ENCODE results near the gene FAM204A. TPM values are rescaled to one million over a fixed set of nuclear protein-coding genes. Genes with fewer than 3 reads are reported as not detected.

FAM204A gene
- total and polyA plus RNA-seq, 8 donors: 39.7 to 86.6 (median 72.9) TPM

DNA sequence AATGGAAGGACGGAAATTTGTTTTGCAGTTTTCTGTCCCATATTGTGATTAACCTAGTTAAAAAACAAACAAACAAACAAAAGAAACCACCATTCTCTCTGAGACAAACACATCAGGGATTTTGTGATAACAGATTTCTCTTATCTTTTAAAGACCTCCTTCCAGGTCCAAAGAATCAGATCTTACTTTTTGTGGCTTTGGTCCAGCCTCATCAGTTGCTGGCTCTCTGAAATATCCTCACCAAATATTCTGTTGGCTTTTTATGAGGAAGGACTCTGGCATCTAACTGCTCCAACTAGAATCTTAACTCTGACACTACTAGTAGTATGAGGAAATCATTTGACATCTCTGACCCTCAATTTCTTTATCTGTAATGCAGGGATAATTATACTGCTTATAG lies 4.8 kb downstream of the FAM204A start:
- Histone ChIP-seq H3K4me1 (peaks cover 8 to 37% of the 10 kb centered on the region in 2 donors), H3K9me3 (no peaks in the 10 kb centered on the region), H3K36me3 (peaks cover 3 to 30% of the 10 kb centered on the region in 2 donors), H3K27ac (no peak overlapping the region), H3K4me3 (no peak overlapping the region), H3K27me3 (no peaks in the 10 kb centered on the region)
- no peak for ATAC-seq
- intact Hi-C loops (cut with DNase I): no loop called here
- DNase-seq: no peak
- TF ChIP-seq, protein P1, sequence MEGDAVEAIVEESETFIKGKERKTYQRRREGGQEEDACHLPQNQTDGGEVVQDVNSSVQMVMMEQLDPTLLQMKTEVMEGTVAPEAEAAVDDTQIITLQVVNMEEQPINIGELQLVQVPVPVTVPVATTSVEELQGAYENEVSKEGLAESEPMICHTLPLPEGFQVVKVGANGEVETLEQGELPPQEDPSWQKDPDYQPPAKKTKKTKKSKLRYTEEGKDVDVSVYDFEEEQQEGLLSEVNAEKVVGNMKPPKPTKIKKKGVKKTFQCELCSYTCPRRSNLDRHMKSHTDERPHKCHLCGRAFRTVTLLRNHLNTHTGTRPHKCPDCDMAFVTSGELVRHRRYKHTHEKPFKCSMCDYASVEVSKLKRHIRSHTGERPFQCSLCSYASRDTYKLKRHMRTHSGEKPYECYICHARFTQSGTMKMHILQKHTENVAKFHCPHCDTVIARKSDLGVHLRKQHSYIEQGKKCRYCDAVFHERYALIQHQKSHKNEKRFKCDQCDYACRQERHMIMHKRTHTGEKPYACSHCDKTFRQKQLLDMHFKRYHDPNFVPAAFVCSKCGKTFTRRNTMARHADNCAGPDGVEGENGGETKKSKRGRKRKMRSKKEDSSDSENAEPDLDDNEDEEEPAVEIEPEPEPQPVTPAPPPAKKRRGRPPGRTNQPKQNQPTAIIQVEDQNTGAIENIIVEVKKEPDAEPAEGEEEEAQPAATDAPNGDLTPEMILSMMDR (IDR thresholded peaks at IDR 0.05): no peak

DNA sequence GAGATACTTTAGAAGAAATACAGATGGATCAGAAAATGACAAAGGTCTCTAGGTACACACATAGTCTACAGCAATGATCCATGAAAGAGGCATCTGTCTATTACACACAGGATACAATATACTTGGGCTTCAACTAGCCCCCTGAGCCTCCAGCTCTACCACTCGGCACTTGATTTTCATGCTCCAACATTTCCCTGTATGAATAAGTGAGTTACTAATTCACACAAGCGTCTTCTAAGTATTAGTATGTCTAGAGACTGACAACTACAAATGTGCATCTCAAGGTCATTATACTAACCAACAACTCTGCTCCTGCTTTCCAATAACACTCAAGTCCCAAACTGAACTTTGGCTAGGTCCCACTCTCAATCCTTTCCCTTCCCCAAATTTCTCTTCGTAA lies 8.3 kb downstream of the FAM204A start:
- H3K4me1 ChIP-seq: peaks cover 0 to 16% of the 10 kb centered on the region in 2 donors
- H3K9me3 ChIP-seq: no peaks in the 10 kb centered on the region
- DNase-seq: no peak
- H3K4me3 ChIP-seq: no peak overlapping the region
- no peaks in the 10 kb centered on the region for H3K27me3 ChIP-seq
- TF ChIP-seq, protein P1 (IDR thresholded peaks at IDR 0.05): no peak
- no peak for ATAC-seq
- H3K36me3 ChIP-seq: peaks cover 3 to 65% of the 10 kb centered on the region in 2 donors
- no peak overlapping the region for H3K27ac ChIP-seq
- intact Hi-C loops (cut with DNase I): no loop called here

DNA sequence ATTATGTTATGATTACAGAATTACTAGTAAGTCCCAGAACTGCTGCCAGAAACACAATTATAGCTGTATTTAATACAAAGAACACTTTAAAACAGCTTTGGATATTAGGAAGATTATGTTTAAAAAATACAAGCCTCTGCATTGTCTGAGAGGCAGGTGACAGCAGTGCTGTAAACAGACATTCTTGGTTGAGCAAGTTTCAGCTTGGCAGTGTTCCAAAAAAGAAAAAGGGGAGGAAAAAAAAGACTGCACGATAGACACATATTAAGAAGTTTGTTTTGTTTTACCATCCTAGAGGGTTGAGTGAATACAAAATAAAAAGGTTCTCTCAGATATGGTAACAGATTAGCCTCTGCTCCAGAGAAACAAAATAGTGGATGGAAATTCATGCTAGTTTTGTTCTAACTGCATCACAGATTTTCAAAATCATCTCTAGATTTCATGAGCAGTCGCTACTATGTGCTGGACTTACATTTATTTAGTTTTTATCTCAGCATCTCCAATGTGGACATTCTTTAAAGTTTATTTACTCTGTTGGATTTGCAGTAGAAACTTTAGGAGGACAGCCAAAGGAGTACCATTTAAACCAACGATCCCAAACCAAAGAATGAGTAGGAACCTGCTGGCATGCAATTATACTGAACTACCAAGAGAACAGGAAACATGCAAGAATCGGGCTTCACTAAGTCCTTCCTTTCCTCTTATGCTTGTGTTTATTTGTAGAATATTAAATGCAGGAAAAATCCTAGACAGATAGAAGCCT lies 9.0 kb downstream of the FAM204A start:
- peaks cover 3 to 72% of the 10 kb centered on the region in 2 donors for H3K36me3 ChIP-seq
- ATAC-seq: no peak
- no peaks in the 10 kb centered on the region for H3K9me3 ChIP-seq
- H3K27me3 ChIP-seq: no peaks in the 10 kb centered on the region
- H3K27ac ChIP-seq: no peak overlapping the region
- no peak for DNase-seq
- H3K4me3 ChIP-seq: no peak overlapping the region
- peaks cover 0 to 16% of the 10 kb centered on the region in 2 donors for H3K4me1 ChIP-seq
- intact Hi-C loops (cut with DNase I): no loop called here
- TF ChIP-seq, protein P1 (IDR thresholded peaks at IDR 0.05): no peak

DNA sequence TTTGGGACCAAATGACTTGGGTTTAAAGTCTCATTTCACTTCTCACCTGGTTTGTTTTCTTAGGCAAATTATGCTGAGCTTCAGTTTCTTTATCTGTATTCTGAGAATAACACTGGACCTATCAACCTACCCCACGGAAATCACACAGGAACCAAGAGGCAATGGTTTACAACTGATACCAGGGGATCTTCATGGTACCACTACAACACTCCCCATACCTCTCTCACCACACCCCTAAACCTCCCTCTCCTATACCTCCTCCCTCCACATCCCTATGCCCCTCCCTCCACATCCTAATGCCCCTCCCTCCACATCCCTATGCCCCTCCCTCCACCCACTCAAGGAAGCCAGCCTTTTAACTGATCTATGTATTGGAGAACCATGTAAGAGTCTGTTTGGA lies 9.9 kb downstream of the FAM204A start:
- intact Hi-C loops (cut with DNase I): no loop called here
- TF ChIP-seq, protein P1 (IDR thresholded peaks at IDR 0.05): no peak
- DNase-seq: no peak
- Histone ChIP-seq H3K27ac (no peak overlapping the region), H3K9me3 (no peaks in the 10 kb centered on the region), H3K4me3 (no peak overlapping the region), H3K4me1 (peaks cover 0 to 16% of the 10 kb centered on the region in 2 donors), H3K27me3 (no peaks in the 10 kb centered on the region), H3K36me3 (peaks cover 3 to 81% of the 10 kb centered on the region in 2 donors)
- no peak for ATAC-seq

DNA sequence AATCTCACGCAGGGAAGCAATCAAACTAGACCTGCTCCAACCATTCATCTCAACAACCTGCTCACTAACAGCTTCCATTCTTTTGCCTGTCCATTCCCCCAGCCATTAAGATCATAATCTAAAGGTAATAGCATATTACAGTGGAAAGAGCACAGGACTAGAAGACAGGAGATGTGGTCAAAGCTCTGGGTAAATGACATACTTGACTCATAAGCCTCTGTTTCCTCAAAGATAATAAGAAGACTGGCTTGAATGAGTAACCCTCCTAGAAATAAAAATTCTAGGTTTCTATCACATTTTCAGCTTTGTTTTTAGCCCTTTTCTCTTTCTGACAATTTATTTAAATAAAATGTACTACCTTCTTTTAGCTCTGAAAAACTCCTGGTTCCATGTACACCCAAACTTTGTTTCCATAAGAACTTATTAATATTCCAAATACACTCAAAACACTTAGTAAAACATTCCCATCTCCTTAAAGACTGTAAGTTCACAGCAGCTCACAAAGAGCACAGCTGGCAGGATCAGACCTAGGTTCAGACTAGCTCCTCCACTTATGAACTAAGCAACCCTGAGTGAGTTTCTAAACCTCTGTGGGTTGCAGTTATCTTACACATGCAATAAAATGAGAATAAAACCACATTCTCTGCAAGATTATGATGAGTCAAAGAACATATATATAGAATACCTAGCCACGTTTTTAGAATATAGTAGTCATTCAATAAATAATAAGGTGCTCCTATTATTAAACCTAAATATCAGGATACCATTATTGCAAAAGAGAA lies 11.6 kb downstream of the FAM204A start:
- H3K27ac ChIP-seq: no peak overlapping the region
- DNase-seq (no peak), ATAC-seq (no peak)
- H3K36me3 ChIP-seq: peaks cover 3 to 90% of the 10 kb centered on the region in 2 donors
- TF ChIP-seq, protein P1 (IDR thresholded peaks at IDR 0.05): no peak
- intact Hi-C loops (cut with DNase I): no loop called here
- H3K4me3 ChIP-seq: no peak overlapping the region
- no peaks in the 10 kb centered on the region for H3K27me3 ChIP-seq
- no peaks in the 10 kb centered on the region for H3K9me3 ChIP-seq
- peaks cover 0 to 16% of the 10 kb centered on the region in 2 donors for H3K4me1 ChIP-seq
